GM23338 (cell line): Measurements from ENCODE around the gene TMEM178B. TPM values are rescaled to one million over a fixed set of nuclear protein-coding genes. Genes with fewer than 3 reads are reported as not detected.

Experiments used
- ATAC-seq: fragments of 200-7000 bp; cut with Tn5 transposase; 3 replicates; pipeline ENCODE4 v1.9.1; 2020
- DNase-seq: peaks from one replicate; pipeline ENCODE4 v3.0.0-alpha.2; 2015; ENCODE audit warnings: low spot score
- H2AFZ ChIP-seq: fragments of 200-600 bp; sonication (generic); 2 replicates; pipeline ENCODE4 v1.8.0; 2016; ENCODE audit warnings: antibody characterized with exemption, mild to moderate bottlenecking, moderate library complexity
- H3F3A ChIP-seq: fragments of 200-600 bp; sonication (generic); replicated peaks from 2 replicates; pipeline ENCODE4 v1.8.0; 2017; ENCODE audit warnings: antibody characterized with exemption, mixed run types, low read depth
- H3K27ac ChIP-seq: fragments of 200-600 bp; sonication (generic); 2 replicates; pipeline ENCODE4 v1.6.1; 2016; ENCODE audit warnings: low read depth
- H3K27me3 ChIP-seq: fragments of 200-600 bp; sonication (generic); 2 replicates; pipeline ENCODE4 v1.8.0; 2016; ENCODE audit warnings: mild to moderate bottlenecking, mixed run types, moderate library complexity; ENCODE audit not compliant: insufficient read depth
- H3K36me3 ChIP-seq: fragments of 200-600 bp; sonication (generic); 2 replicates; pipeline ENCODE4 v1.8.0; 2016; ENCODE audit warnings: mild to moderate bottlenecking; ENCODE audit not compliant: insufficient read depth
- H3K4me1 ChIP-seq: fragments of 200-600 bp; sonication (generic); 2 replicates; pipeline ENCODE4 v1.8.0; 2016; ENCODE audit warnings: mild to moderate bottlenecking, moderate library complexity; ENCODE audit not compliant: insufficient read depth
- H3K4me2 ChIP-seq: fragments of 200-600 bp; sonication (generic); 2 replicates; pipeline ENCODE4 v1.7.1; 2017; ENCODE audit warnings: mixed run types
- H3K4me3 ChIP-seq: fragments of 200-600 bp; sonication (generic); 2 replicates; pipeline ENCODE4 v1.6.1; 2016; ENCODE audit warnings: mixed run types
- H3K79me2 ChIP-seq: fragments of 200-600 bp; sonication (generic); replicated peaks from 2 replicates; pipeline ENCODE4 v1.8.0; 2017; ENCODE audit warnings: mild to moderate bottlenecking; ENCODE audit not compliant: insufficient read depth
- H3K9me2 ChIP-seq: fragments of 200-600 bp; sonication (generic); 2 replicates; pipeline ENCODE4 v1.8.0; 2017; ENCODE audit not compliant: insufficient read depth
- H4K20me1 ChIP-seq: fragments of 200-600 bp; sonication (generic); replicated peaks from 2 replicates; pipeline ENCODE4 v1.8.0; 2017; ENCODE audit warnings: mild to moderate bottlenecking; ENCODE audit not compliant: insufficient read depth
- H3K27ac Mint-ChIP-seq: 2 replicates; pipeline ENCODE4 v1.8.0; 2020; ENCODE audit warnings: inconsistent platforms, mild to moderate bottlenecking, moderate library complexity, mixed read lengths
- H3K27me3 Mint-ChIP-seq: 3 replicates; pipeline ENCODE4 v1.8.0; 2022; ENCODE audit warnings: low read depth, mild to moderate bottlenecking, moderate library complexity, mixed read lengths, inconsistent platforms; ENCODE audit not compliant: insufficient read depth, poor library complexity
- H3K36me3 Mint-ChIP-seq: 3 replicates; pipeline ENCODE4 v1.8.0; 2021; ENCODE audit warnings: low read depth, mild to moderate bottlenecking, inconsistent platforms, moderate library complexity, mixed read lengths
- H3K4me1 Mint-ChIP-seq: 3 replicates; pipeline ENCODE4 v1.8.0; 2020; ENCODE audit warnings: mild to moderate bottlenecking, inconsistent platforms, mixed read lengths
- H3K4me3 Mint-ChIP-seq: 3 replicates; pipeline ENCODE4 v1.8.0; 2021; ENCODE audit warnings: moderate library complexity, mild to moderate bottlenecking, inconsistent platforms, mixed read lengths
- H3K9me3 Mint-ChIP-seq: 3 replicates; pipeline ENCODE4 v1.8.0; 2020; ENCODE audit warnings: moderate library complexity, mild to moderate bottlenecking, inconsistent platforms, mixed read lengths
- CREB1 ChIP-seq: fragments of 250-450 bp; sonication (Bioruptor Pico); IDR thresholded peaks from 2 replicates; pipeline ENCODE4 v1.5.0; 2020; ENCODE audit warnings: low read depth, mild to moderate bottlenecking, moderate library complexity
- EZH2 ChIP-seq: fragments of 200-600 bp; sonication (generic); IDR thresholded peaks from one replicate; pipeline ENCODE4 v1.8.0; 2017; ENCODE audit warnings: antibody characterized with exemption, mild to moderate bottlenecking, low read depth; ENCODE audit not compliant: unreplicated experiment
- EZH2phosphoT487 ChIP-seq: fragments of 200-600 bp; sonication (generic); IDR thresholded peaks from one replicate; pipeline ENCODE4 v1.8.1; 2018; ENCODE audit warnings: antibody characterized with exemption; ENCODE audit not compliant: unreplicated experiment
- JUNB ChIP-seq: IDR thresholded peaks from one replicate; pipeline ENCODE4 v1.6.1; 2016; ENCODE audit warnings: antibody characterized with exemption; ENCODE audit not compliant: unreplicated experiment
- NANOG ChIP-seq: IDR thresholded peaks from 2 replicates; pipeline ENCODE4 v1.6.1; 2016; ENCODE audit warnings: antibody characterized with exemption, borderline replicate concordance
- POLR2AphosphoS5 ChIP-seq: IDR thresholded peaks from 2 replicates; pipeline ENCODE4 v1.6.1; 2016; ENCODE audit warnings: antibody characterized with exemption, low read depth
- ZNF114 ChIP-seq: fragments of 250-450 bp; sonication (Bioruptor Pico); IDR thresholded peaks from 2 replicates; pipeline ENCODE4 v1.5.0; 2020; ENCODE audit warnings: mild to moderate bottlenecking, moderate library complexity
- ZNF331 ChIP-seq: fragments of 250-450 bp; sonication (Bioruptor Pico); IDR thresholded peaks from 2 replicates; pipeline ENCODE4 v1.5.0; 2020; ENCODE audit warnings: low read depth, mild to moderate bottlenecking, moderate library complexity
- polyA plus RNA-seq: library from polyadenylated mRNA; unstranded; fragments of >200 nt; fragmentation: Nextera tagmentation; extraction: Ambion mirVana; gene quantifications from 2 replicates; pipeline ENCODE4 v1.2.1, GENCODE V29; 2016
- total RNA-seq: library from RNA; depleted of rRNA; stranded (reverse); fragments of >200 nt; shearing (Covaris generic); gene quantifications from 2 replicates; pipeline ENCODE4 v1.2.3, GENCODE V29; 2014
- TF ChIP-seq, protein P1 (sequence below): fragments of 250-450 bp; sonication (Bioruptor Pico); IDR thresholded peaks from 2 replicates; pipeline ENCODE4 v1.5.0; 2020; ENCODE audit warnings: mild to moderate bottlenecking, moderate library complexity
- TF ChIP-seq, protein P2 (sequence below): IDR thresholded peaks from one replicate; pipeline ENCODE4 v1.6.1; 2018; ENCODE audit warnings: antibody characterized with exemption; ENCODE audit not compliant: unreplicated experiment

The TMEM178B gene
- total and polyA plus RNA-seq, 2 experiments from 2014 or later: 4.9 to 15.6 TPM

DNA sequence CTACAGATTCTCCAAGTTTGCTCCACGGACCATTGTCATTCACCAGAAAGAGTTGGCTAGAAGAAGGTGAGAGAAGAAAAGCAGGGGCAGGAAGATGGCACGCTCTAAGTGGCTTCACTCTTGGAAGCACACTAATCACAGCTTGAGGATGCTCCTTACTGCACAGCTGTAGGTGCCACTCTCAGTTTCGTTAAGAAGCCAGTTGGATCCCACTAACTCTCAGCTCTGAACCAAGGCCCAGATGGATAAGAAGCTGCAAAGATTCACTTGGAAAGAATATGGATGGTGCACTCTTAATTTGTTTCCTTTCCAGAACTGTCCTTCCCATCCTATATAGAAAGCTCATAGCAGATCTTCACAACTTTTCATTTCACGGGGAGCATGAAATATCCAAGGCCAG is 382.8 kb downstream of the TMEM178B start:
- Histone ChIP-seq H3K79me2 (no peaks in the 10 kb centered on the region), H3K4me1 (0 out of 2 replicates have a peak, but pooled peaks cover 4% of the 10 kb centered on the region), H3K4me2 (no peak overlapping the region), H3F3A (no peaks in the 10 kb centered on the region), H2AFZ (no peak overlapping the region), H3K9me2 (peaks cover 5% of the 10 kb centered on the region; the same call in 1 of the 2 replicates), H3K27ac (no peak overlapping the region), H3K27me3 (no peaks in the 10 kb centered on the region), H4K20me1 (no peaks in the 10 kb centered on the region), H3K36me3 (no peaks in the 10 kb centered on the region), H3K4me3 (no peak overlapping the region)
- DNase-seq (no peak), ATAC-seq (no peak)
- H3K4me1 Mint-ChIP-seq: peaks cover 7% of the 10 kb centered on the region; the same call in 2 of the 3 replicates
- no peaks in the 10 kb centered on the region for H3K9me3 Mint-ChIP-seq
- TF ChIP-seq ZNF114 (CRISPR knock-in tag) (no peak), ZNF331 (CRISPR knock-in tag) (no peak), CREB1 (CRISPR knock-in tag) (no peak)
- no peak overlapping the region for H3K27ac Mint-ChIP-seq
- H3K27me3 Mint-ChIP-seq: peaks cover 6% of the 10 kb centered on the region
- H3K4me3 Mint-ChIP-seq: no peak overlapping the region
- H3K36me3 Mint-ChIP-seq: no peaks in the 10 kb centered on the region

DNA sequence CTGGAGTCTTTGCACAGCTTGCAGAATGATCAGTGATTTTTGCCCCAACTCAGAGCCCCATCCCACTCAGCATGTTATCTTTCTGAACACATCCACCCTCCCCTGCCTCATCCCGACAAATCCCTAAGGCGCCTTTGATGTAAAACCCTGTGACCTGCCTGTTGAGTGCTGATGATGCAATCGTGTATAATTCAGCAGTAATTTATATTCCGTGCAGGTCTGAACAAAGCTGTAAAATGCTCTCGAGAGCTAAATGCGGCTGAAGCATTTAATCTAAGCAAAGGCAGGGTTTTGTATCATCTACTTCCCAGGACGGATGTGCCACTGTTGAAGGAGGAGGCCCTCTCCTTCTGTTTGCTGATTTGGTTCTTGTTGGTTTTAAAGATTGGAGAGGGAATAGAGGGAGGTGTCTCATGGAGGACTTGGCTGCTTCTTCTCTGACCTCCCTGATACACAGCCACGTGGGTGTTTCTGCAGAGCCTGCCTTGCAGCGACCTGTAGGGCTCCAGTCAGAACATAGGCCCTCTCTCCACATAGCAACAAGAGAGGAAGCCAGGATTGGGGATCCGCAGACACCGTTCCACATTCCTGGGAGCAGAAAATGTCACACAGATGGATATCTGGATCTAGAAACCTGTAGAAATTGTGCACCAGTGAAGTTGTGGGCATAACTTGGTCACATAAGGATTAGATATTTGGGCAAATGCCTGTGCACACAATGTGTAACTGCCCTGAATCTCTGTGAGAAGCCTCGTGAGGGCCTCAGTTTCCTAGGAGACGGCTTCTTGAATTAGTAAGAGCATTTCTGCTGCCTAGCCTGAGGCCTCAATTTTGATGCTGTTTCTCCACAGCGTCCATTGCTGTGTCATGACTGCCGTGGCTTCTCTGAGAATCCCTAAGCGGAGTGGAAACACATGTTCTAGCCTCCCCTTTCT is 387.2 kb downstream of the TMEM178B start:
- Histone ChIP-seq H3K9me2 (peaks cover 5% of the 10 kb centered on the region; the same call in 1 of the 2 replicates), H3F3A (no peaks in the 10 kb centered on the region), H3K4me1 (0 out of 2 replicates have a peak, but pooled peaks cover 4% of the 10 kb centered on the region), H3K27ac (no peak overlapping the region), H3K36me3 (no peaks in the 10 kb centered on the region), H3K4me3 (no peak overlapping the region), H3K79me2 (no peaks in the 10 kb centered on the region), H2AFZ (0 out of 2 replicates have a peak overlapping the region, but pooled peaks have one; percentile 29), H3K27me3 (no peaks in the 10 kb centered on the region), H3K4me2 (no peak overlapping the region), H4K20me1 (no peaks in the 10 kb centered on the region)
- no peak for DNase-seq
- H3K27me3 Mint-ChIP-seq: peaks cover 4% of the 10 kb centered on the region
- H3K9me3 Mint-ChIP-seq: no peaks in the 10 kb centered on the region
- H3K4me1 Mint-ChIP-seq: peaks cover 13% of the 10 kb centered on the region
- 0 out of 2 replicates have a peak overlapping the region, but pooled peaks have one; percentile 48 for H3K27ac Mint-ChIP-seq
- peak; percentile 68 for ATAC-seq
- H3K36me3 Mint-ChIP-seq: no peaks in the 10 kb centered on the region
- no peak overlapping the region for H3K4me3 Mint-ChIP-seq
- TF ChIP-seq, protein P1, sequence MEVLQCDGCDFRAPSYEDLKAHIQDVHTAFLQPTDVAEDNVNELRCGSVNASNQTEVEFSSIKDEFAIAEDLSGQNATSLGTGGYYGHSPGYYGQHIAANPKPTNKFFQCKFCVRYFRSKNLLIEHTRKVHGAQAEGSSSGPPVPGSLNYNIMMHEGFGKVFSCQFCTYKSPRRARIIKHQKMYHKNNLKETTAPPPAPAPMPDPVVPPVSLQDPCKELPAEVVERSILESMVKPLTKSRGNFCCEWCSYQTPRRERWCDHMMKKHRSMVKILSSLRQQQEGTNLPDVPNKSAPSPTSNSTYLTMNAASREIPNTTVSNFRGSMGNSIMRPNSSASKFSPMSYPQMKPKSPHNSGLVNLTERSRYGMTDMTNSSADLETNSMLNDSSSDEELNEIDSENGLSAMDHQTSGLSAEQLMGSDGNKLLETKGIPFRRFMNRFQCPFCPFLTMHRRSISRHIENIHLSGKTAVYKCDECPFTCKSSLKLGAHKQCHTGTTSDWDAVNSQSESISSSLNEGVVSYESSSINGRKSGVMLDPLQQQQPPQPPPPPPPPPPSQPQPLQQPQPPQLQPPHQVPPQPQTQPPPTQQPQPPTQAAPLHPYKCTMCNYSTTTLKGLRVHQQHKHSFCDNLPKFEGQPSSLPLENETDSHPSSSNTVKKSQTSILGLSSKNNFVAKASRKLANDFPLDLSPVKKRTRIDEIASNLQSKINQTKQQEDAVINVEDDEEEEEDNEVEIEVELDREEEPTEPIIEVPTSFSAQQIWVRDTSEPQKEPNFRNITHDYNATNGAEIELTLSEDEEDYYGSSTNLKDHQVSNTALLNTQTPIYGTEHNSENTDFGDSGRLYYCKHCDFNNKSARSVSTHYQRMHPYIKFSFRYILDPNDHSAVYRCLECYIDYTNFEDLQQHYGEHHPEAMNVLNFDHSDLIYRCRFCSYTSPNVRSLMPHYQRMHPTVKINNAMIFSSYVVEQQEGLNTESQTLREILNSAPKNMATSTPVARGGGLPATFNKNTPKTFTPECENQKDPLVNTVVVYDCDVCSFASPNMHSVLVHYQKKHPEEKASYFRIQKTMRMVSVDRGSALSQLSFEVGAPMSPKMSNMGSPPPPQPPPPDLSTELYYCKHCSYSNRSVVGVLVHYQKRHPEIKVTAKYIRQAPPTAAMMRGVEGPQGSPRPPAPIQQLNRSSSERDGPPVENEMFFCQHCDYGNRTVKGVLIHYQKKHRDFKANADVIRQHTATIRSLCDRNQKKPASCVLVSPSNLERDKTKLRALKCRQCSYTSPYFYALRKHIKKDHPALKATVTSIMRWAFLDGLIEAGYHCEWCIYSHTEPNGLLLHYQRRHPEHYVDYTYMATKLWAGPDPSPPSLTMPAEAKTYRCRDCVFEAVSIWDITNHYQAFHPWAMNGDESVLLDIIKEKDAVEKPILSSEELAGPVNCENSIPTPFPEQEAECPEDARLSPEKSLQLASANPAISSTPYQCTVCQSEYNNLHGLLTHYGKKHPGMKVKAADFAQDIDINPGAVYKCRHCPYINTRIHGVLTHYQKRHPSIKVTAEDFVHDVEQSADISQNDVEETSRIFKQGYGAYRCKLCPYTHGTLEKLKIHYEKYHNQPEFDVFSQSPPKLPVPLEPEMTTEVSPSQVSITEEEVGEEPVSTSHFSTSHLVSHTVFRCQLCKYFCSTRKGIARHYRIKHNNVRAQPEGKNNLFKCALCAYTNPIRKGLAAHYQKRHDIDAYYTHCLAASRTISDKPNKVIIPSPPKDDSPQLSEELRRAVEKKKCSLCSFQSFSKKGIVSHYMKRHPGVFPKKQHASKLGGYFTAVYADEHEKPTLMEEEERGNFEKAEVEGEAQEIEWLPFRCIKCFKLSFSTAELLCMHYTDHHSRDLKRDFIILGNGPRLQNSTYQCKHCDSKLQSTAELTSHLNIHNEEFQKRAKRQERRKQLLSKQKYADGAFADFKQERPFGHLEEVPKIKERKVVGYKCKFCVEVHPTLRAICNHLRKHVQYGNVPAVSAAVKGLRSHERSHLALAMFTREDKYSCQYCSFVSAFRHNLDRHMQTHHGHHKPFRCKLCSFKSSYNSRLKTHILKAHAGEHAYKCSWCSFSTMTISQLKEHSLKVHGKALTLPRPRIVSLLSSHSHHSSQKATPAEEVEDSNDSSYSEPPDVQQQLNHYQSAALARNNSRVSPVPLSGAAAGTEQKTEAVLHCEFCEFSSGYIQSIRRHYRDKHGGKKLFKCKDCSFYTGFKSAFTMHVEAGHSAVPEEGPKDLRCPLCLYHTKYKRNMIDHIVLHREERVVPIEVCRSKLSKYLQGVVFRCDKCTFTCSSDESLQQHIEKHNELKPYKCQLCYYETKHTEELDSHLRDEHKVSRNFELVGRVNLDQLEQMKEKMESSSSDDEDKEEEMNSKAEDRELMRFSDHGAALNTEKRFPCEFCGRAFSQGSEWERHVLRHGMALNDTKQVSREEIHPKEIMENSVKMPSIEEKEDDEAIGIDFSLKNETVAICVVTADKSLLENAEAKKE: no peak
- TF ChIP-seq JUNB (no peak), CREB1 (CRISPR knock-in tag) (no peak), NANOG (no peak), EZH2 (no peak), ZNF331 (CRISPR knock-in tag) (no peak), EZH2phosphoT487 (no peak), POLR2AphosphoS5 (no peak), ZNF114 (CRISPR knock-in tag) (no peak)
- TF ChIP-seq, protein P2, sequence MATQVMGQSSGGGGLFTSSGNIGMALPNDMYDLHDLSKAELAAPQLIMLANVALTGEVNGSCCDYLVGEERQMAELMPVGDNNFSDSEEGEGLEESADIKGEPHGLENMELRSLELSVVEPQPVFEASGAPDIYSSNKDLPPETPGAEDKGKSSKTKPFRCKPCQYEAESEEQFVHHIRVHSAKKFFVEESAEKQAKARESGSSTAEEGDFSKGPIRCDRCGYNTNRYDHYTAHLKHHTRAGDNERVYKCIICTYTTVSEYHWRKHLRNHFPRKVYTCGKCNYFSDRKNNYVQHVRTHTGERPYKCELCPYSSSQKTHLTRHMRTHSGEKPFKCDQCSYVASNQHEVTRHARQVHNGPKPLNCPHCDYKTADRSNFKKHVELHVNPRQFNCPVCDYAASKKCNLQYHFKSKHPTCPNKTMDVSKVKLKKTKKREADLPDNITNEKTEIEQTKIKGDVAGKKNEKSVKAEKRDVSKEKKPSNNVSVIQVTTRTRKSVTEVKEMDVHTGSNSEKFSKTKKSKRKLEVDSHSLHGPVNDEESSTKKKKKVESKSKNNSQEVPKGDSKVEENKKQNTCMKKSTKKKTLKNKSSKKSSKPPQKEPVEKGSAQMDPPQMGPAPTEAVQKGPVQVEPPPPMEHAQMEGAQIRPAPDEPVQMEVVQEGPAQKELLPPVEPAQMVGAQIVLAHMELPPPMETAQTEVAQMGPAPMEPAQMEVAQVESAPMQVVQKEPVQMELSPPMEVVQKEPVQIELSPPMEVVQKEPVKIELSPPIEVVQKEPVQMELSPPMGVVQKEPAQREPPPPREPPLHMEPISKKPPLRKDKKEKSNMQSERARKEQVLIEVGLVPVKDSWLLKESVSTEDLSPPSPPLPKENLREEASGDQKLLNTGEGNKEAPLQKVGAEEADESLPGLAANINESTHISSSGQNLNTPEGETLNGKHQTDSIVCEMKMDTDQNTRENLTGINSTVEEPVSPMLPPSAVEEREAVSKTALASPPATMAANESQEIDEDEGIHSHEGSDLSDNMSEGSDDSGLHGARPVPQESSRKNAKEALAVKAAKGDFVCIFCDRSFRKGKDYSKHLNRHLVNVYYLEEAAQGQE: no peak
